Right cardiac atrium (tissue), 5 donors: ENCODE measurements around the gene WBP2. TPM values are rescaled to one million over a fixed set of nuclear protein-coding genes. Genes with fewer than 3 reads are reported as not detected.
"Not testable (repeated sequence)": the region's sequence is repeated elsewhere in the genome, so short reads cannot be mapped to it uniquely, and the experiment has no call there.

Experiments used
- ATAC-seq, 2 donors: fragments of 200-7000 bp; cut with Tn5 transposase; one replicate each; pipeline versions ENCODE4 v1.8.0 to v1.9.1; 2020; ENCODE audit warnings: moderate library complexity in 2 of 2, mild to moderate bottlenecking in 1 of 2
- DNase-seq, 3 donors: peaks; one replicate each; pipeline ENCODE4 v3.0.0-alpha.2; 2020
- H3K27ac ChIP-seq: one replicate; pipeline ENCODE4 v1.5.1; 2013; ENCODE audit warnings: mild to moderate bottlenecking, low read length, control low read depth, moderate library complexity
- H3K27me3 ChIP-seq: one replicate; pipeline ENCODE4 v1.6.1; 2013; ENCODE audit not compliant: control insufficient read depth, insufficient read depth
- H3K4me1 ChIP-seq: one replicate; pipeline ENCODE4 v1.6.1; 2013; ENCODE audit warnings: low read length; ENCODE audit not compliant: control insufficient read depth, insufficient read depth
- H3K4me3 ChIP-seq: one replicate; pipeline ENCODE4 v1.5.1; 2013; ENCODE audit warnings: low read length, control low read depth
- H3K9me3 ChIP-seq: one replicate; pipeline ENCODE4 v1.6.1; 2013; ENCODE audit warnings: low read length; ENCODE audit not compliant: control insufficient read depth
- WGBS: extraction: QIAGEN DNeasy Blood & Tissue Kit; methylation state at CpG from one replicate; pipeline ENCODE4 v1.1.7; 2013; 5-methylcytosine and 5-hydroxymethylcytosine counted together
- intact Hi-C, 4 donors: fragments of 100-400 bp; cut with DNase I; formaldehyde crosslinking; loops; one replicate each; pipeline versions ENCODE4 v1.11.0 to v1.14.0; 2022 to 2023
- polyA plus RNA-seq: library from polyadenylated mRNA; stranded (reverse); fragments of 200-250 nt; gene quantifications from one replicate; pipeline ENCODE4 v1.2.3, GENCODE V29; 2013
- total RNA-seq, 4 donors: library from RNA; stranded (reverse); fragmentation: NEBNext Ultra II Directional; extraction: Animal tissue kit (Norgen Biotek cat#: 25700); gene quantifications; one replicate each; pipeline ENCODE4 v1.2.1, GENCODE V29; 2021
- donor health status: healthy with polysubstance abuse.
- donor health status: DM: no; HTN: yes; CAD: no.
- donor health status: DM: no; HTN: no; CAD: no.
- donor health status: DM: no; HTN: yes; CAD: no; lungs with severe emphysema.
- donor health status: DM: yes; HTN: yes; CAD: no.

Gene WBP2
- total and polyA plus RNA-seq, 5 donors = 109 to 128 (median 117) TPM

GRCh38 chr17:75817571-75817970, 37.6 kb downstream of the WBP2 start:
- 92% methylated on average over 6 of the region's 6 CpGs for WGBS
- DNase-seq (peak in 1 of 3 donors; percentile 7), ATAC-seq (no peak)
- H3K27ac ChIP-seq = no peak overlapping the region
- no peaks in the 10 kb centered on the region for H3K4me1 ChIP-seq
- no peaks in the 10 kb centered on the region for H3K27me3 ChIP-seq
- no peaks in the 10 kb centered on the region for H3K9me3 ChIP-seq
- intact Hi-C loops = no loop called here
- no peak overlapping the region for H3K4me3 ChIP-seq

- intact Hi-C loops = no loop called here
- no peaks in the 10 kb centered on the region for H3K4me1 ChIP-seq
- H3K4me3 ChIP-seq = no peak overlapping the region
- ATAC-seq (no peak), DNase-seq (peak in 1 of 3 donors; percentile 40)
- no peak overlapping the region for H3K27ac ChIP-seq
- H3K27me3 ChIP-seq = no peaks in the 10 kb centered on the region
- 92% methylated on average over 9 of the region's 9 CpGs for WGBS
- no peaks in the 10 kb centered on the region for H3K9me3 ChIP-seq
Observed at GRCh38 chr17:75816693-75817092, 38.4 kb downstream of the WBP2 start.

- H3K9me3 ChIP-seq = no peaks in the 10 kb centered on the region
- DNase-seq (peak in 1 of 3 donors; percentile 4), ATAC-seq (no peak)
- intact Hi-C loops = no loop called here
- H3K27me3 ChIP-seq = no peaks in the 10 kb centered on the region
- no peak overlapping the region for H3K4me3 ChIP-seq
- H3K27ac ChIP-seq = no peak overlapping the region
- no peaks in the 10 kb centered on the region for H3K4me1 ChIP-seq
- WGBS = 96% methylated on average over 3 of the region's 3 CpGs
Observed at GRCh38 chr17:75815399-75815798, 39.7 kb downstream of the WBP2 start.

GRCh38 chr17:75814900-75815373, 40.2 kb downstream of the WBP2 start:
- Histone ChIP-seq H3K4me3 (no peak overlapping the region), H3K9me3 (no peaks in the 10 kb centered on the region), H3K27ac (no peak overlapping the region), H3K4me1 (no peaks in the 10 kb centered on the region), H3K27me3 (no peaks in the 10 kb centered on the region)
- 87% methylated on average over 13 of the region's 13 CpGs for WGBS
- ATAC-seq (no peak), DNase-seq (peak in 1 of 3 donors; percentile 35)
- intact Hi-C loops = no loop called here

GRCh38 chr17:75814021-75814395, 41.1 kb downstream of the WBP2 start:
- no peak overlapping the region for H3K27ac ChIP-seq
- peaks cover 8% of the 10 kb centered on the region for H3K4me1 ChIP-seq
- WGBS = 87% methylated on average over 6 of the region's 6 CpGs
- DNase-seq (peak in 1 of 3 donors; percentile 26), ATAC-seq (no peak)
- no peaks in the 10 kb centered on the region for H3K27me3 ChIP-seq
- intact Hi-C loops = no loop called here
- no peaks in the 10 kb centered on the region for H3K9me3 ChIP-seq
- H3K4me3 ChIP-seq = no peak overlapping the region

GRCh38 chr17:75813081-75814020, 41.8 kb downstream of the WBP2 start:
- Histone ChIP-seq H3K4me1 (peaks cover 11% of the 10 kb centered on the region), H3K4me3 (no peak overlapping the region), H3K27me3 (no peaks in the 10 kb centered on the region), H3K27ac (no peak overlapping the region), H3K9me3 (no peaks in the 10 kb centered on the region)
- DNase-seq (peak in 2 of 3 donors; percentile 54 to 55), ATAC-seq (no peak)
- intact Hi-C loops = no loop called here
- 84% methylated on average over 24 of the region's 24 CpGs for WGBS

- DNase-seq = peak in 1 of 3 donors; percentile 45
- 92% methylated on average over 27 of the region's 27 CpGs for WGBS
- no peak overlapping the region for H3K27ac ChIP-seq
Observed at GRCh38 chr17:75812096-75813013, 42.8 kb downstream of the WBP2 start.

GRCh38 chr17:75811174-75811573, 44.0 kb downstream of the WBP2 start:
- H3K27ac ChIP-seq = no peak overlapping the region
- 96% methylated on average over 7 of the region's 7 CpGs for WGBS
- intact Hi-C loops = no loop called here
- H3K4me1 ChIP-seq = peaks cover 12% of the 10 kb centered on the region
- no peak overlapping the region for H3K4me3 ChIP-seq
- H3K27me3 ChIP-seq = no peaks in the 10 kb centered on the region
- DNase-seq = no peak
- no peak for ATAC-seq
- no peaks in the 10 kb centered on the region for H3K9me3 ChIP-seq

More at GRCh38 chr17:75812096-75813013, 42.8 kb downstream of the WBP2 start:
- no peak overlapping the region for H3K4me3 ChIP-seq
- H3K4me1 ChIP-seq = peaks cover 12% of the 10 kb centered on the region
- ATAC-seq = no peak
- no peaks in the 10 kb centered on the region for H3K9me3 ChIP-seq
- no peaks in the 10 kb centered on the region for H3K27me3 ChIP-seq
- intact Hi-C loops = no loop called here

GRCh38 chr17:75810756-75811155, 44.4 kb downstream of the WBP2 start:
- H3K9me3 ChIP-seq, H3K4me3 ChIP-seq, H3K27me3 ChIP-seq, ATAC-seq, H3K27ac ChIP-seq, intact Hi-C loops: not testable (repeated sequence)
- peak in 1 of 3 donors; percentile 16 for DNase-seq
- peaks cover 12% of the 10 kb centered on the region for H3K4me1 ChIP-seq
- WGBS = 96% methylated on average over 11 of the region's 11 CpGs

- 94% methylated on average over 5 of the region's 5 CpGs for WGBS
- Histone ChIP-seq H3K9me3 (no peaks in the 10 kb centered on the region), H3K4me1 (peaks cover 12% of the 10 kb centered on the region), H3K27me3 (no peaks in the 10 kb centered on the region), H3K4me3 (no peak overlapping the region), H3K27ac (no peak overlapping the region)
- intact Hi-C loops = no loop called here
- ATAC-seq (no peak), DNase-seq (peak in 1 of 3 donors; percentile 2)
Observed at GRCh38 chr17:75810216-75810615, 44.9 kb downstream of the WBP2 start.
